Ramos (cell line): ENCODE data around the gene EEPD1.

Experiments used
- in situ Hi-C: fragments of 300-500 bp; cut with MboI; formaldehyde crosslinking; loops from one replicate; pipeline ENCODE4 v1.14.3; 2022; ENCODE audit warnings: low sequenced_read_pairs; ENCODE audit not compliant: unreplicated experiment

Gene EEPD1

GRCh38 chr7:36154255-36155212, 1.5 kb downstream of the EEPD1 start:
- in situ Hi-C loops = no loop called here

GRCh38 chr7:36155811-36156361, 2.8 kb downstream of the EEPD1 start:
- in situ Hi-C loops = no loop called here

- in situ Hi-C loops = no loop called here
Measured at GRCh38 chr7:36157527-36158320, 4.7 kb downstream of the EEPD1 start.

GRCh38 chr7:36158321-36158605, 5.2 kb downstream of the EEPD1 start:
- in situ Hi-C loops = no loop called here

- in situ Hi-C loops = no loop called here
Measured at GRCh38 chr7:36159618-36160017, 6.6 kb downstream of the EEPD1 start.

- in situ Hi-C loops = no loop called here
Measured at GRCh38 chr7:36160313-36160712, 7.3 kb downstream of the EEPD1 start.

- in situ Hi-C loops = no loop called here
Measured at GRCh38 chr7:36161996-36162395, 8.9 kb downstream of the EEPD1 start.

- in situ Hi-C loops = no loop called here
Measured at GRCh38 chr7:36165059-36165458, 12.0 kb downstream of the EEPD1 start.

GRCh38 chr7:36165802-36166201, 12.7 kb downstream of the EEPD1 start:
- in situ Hi-C loops = no loop called here

- in situ Hi-C loops = no loop called here
Measured at GRCh38 chr7:36167403-36168050, 14.5 kb downstream of the EEPD1 start.

GRCh38 chr7:36171503-36171902, 18.4 kb downstream of the EEPD1 start:
- in situ Hi-C loops = no loop called here

GRCh38 chr7:36175886-36176285, 22.8 kb downstream of the EEPD1 start:
- in situ Hi-C loops = no loop called here

GRCh38 chr7:36176697-36177096, 23.6 kb downstream of the EEPD1 start:
- in situ Hi-C loops = no loop called here

- in situ Hi-C loops = no loop called here
Measured at GRCh38 chr7:36180121-36180520, 27.1 kb downstream of the EEPD1 start.

GRCh38 chr7:36181668-36182067, 28.6 kb downstream of the EEPD1 start:
- in situ Hi-C loops = no loop called here

GRCh38 chr7:36182854-36183604, 30.0 kb downstream of the EEPD1 start:
- in situ Hi-C loops = no loop called here

- in situ Hi-C loops = no loop called here
Measured at GRCh38 chr7:36185092-36185491, 32.0 kb downstream of the EEPD1 start.

GRCh38 chr7:36185756-36186155, 32.7 kb downstream of the EEPD1 start:
- in situ Hi-C loops = no loop called here

- in situ Hi-C loops = no loop called here
Measured at GRCh38 chr7:36186359-36187121, 33.5 kb downstream of the EEPD1 start.
